ENCODE measurements around the gene ZCWPW1.
A peak's percentile ranks its signal among the peaks of the same experiment; 100 is the strongest.

Gene ZCWPW1

DNA sequence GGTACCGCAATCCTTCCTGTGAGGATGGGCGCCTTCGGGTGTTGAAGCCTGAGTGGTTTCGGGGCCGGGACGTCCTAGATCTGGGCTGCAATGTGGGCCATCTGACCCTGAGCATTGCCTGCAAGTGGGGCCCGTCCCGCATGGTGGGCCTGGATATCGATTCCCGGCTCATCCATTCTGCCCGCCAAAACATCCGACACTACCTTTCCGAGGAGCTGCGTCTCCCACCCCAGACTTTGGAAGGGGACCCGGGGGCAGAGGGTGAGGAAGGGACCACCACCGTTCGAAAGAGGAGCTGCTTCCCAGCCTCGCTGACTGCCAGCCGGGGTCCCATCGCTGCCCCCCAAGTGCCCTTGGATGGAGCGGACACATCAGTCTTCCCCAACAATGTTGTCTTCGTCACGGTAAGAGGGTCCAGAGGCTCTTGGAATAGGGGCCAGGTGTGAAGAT is 2.8 kb upstream of the ZCWPW1 start:
- no peak for DNase-seq

DNA sequence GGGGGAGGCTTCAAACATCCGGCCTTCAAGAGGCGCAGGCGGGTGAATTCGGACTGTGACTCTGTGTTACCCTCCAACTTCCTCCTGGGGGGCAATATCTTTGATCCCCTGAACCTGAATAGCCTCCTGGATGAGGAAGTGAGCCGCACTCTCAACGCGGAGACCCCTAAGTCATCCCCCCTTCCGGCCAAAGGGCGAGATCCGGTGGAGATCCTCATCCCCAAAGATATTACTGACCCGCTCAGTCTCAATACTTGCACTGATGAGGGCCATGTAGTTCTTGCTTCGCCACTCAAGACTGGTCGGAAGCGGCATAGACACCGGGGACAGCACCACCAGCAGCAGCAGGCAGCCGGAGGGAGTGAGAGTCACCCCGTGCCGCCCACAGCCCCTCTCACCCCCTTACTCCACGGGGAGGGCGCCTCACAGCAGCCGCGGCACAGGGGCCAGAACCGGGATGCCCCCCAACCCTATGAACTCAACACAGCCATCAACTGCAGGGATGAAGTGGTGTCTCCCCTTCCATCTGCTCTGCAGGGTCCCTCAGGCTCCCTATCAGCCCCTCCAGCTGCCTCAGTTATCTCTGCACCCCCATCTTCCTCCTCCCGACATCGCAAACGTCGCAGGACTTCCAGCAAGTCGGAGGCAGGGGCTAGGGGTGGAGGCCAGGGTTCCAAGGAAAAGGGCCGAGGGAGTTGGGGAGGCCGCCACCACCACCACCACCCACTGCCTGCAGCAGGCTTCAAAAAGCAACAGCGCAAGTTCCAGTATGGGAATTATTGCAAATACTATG is 2.2 kb upstream of the ZCWPW1 start:
- peak; percentile 31 to 56 for DNase-seq

DNA sequence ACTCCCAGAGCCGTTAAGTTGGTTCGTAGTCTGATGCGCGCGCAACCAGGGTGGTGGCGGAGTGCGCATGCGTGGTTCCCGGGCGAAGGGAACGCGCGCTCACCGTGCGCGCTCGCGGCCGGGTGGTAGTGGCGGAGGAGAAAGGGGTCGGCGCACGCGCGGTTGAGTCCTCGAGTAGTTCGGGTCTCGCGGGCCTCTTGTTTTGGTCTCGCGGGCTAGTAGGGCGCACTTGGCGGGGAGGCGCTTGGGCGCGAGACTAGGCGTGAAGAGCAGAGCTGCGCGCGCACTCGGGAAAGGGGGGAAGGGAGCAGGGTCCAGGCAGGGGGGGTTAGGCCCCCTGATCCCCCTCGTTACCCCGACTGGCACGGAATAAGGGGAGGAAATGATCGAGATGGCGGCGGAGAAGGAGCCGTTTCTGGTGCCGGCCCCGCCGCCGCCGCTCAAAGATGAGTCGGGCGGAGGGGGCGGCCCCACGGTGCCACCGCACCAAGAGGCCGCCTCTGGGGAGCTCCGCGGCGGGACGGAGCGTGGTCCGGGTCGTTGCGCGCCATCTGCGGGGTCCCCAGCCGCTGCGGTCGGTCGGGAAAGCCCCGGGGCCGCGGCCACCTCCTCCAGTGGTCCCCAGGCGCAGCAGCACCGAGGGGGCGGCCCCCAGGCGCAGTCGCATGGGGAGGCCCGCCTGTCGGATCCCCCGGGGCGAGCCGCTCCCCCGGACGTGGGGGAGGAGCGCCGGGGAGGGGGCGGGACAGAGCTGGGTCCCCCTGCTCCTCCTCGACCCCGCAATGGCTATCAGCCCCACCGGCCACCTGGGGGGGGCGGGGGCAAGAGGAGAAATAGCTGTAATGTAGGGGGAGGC is 1.4 kb upstream of the ZCWPW1 start, which contains the start of gene MEPCE:
TSS of gene MEPCE (plus strand) at position 195 of the 856 bp plus-strand sequence. CDS start at position 383, 188 bp downstream.
- DNase-seq, result peak; percentile 96

DNA sequence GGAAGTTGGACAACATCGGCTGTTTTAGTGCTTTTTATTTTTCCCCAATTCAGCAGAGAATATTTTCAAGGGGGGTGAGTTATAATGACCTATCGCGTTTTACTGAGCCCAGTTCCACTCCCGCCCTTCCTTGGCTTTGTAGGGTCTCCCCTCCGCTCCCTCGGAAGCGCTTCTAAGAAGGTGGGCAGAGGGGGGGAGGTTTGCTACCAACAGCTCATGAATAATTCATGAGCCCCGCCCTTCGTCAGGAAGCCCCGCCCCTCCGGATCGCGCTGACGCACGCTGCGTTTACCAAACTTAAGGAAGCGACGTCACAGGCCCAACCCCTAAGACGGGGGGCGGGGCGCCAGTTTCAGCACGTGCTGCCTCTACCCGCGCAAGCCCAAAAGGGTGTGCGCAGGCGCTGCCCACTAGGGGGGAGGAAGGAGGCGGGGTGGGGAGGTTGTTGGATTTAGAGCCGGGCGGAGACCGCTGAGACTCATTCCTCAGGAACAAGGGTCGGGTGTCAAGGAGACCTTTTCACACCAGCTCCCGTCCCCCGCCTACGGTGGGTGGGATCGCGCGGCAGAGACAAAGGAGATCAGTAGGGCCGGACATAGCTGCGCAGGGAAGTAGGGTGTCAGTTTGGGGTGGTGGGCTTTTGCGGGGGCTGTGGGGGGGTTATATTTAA is 599 bp upstream of the ZCWPW1 start:
- DNase-seq, result peak; percentile 100

DNA sequence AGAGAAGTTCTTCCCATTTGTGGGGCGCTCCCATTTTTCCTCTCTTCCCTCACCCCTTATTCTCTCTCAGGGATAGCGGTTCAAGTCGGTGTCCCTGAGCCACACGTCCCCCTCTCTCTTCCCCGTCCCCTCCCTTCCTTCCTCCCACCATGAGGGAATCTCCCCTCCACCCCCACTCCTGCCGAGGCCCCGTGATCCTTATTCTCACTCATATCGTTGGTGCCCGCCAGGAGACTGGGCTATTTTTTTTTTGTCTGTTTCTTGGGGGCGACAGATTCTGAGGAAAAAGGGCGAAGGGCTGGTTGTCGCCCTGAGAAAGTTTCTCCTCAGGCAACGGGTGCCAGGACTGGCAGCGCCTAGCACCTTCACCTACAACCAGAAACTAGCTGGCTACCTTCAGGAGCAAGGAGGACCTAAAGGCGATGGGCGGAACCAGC is 723 bp downstream of the ZCWPW1 start:
- DNase-seq, result peak in 1 of 2 donors; percentile 35

DNA sequence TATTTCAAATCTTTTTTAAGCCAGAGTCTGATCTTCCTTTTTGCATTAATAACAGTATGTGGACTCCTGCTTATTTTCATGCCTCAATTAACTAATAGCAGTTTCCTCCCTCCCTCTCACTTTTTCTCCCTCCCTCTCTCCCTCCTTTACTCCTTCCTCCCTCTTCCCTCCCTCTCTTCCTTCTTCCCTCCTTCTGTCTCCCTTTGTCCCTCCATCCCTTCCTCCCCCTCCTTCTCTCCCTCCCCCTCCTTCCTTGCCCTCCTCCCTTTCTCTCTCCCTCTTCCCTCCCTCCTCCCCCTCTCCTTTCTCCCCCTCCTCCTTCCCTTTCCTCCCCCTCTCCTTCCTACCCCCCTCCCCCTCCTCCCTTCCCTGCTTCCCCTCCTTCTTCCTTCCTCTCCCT is 2.0 kb downstream of the ZCWPW1 start:
- DNase-seq, result no peak

DNA sequence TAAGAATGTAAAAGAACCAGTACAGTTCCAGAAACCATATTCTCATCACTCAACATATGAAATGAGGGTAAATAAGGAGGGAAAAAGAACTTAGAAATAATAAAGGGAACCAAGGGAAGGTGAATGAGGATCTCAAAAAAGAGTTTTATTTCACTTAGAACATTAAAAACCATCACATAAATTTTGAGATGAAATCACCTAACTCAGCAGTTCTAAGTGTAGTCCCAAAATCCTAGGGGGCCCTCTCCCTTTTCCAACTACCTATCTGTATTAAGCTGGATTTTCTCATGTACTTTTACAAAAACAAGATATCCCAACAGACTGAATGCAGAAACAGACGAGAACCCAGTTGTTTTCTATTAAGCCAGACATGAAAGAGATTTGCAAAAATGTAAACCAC is 3.2 kb downstream of the ZCWPW1 start:
- no peak for DNase-seq

DNA sequence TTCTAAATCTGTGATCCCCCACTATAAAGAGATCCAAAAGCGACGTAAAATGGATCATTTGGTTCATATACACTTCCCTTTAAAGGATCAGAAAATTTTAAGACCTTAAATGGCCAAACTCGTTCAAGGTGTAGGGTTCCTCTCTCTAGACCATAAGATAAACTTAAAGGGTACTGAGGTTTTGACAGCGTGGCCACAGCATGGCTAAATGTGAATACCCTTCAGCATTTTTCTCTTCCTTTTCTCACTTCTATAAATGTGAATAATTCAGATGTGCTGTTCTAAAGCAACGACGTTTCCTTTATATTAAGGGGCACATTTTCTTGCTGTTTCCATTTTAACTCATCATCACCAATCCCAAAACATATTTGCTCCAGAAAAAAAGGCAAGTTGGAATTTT is 5.2 kb downstream of the ZCWPW1 start:
- DNase-seq, result no peak

DNA sequence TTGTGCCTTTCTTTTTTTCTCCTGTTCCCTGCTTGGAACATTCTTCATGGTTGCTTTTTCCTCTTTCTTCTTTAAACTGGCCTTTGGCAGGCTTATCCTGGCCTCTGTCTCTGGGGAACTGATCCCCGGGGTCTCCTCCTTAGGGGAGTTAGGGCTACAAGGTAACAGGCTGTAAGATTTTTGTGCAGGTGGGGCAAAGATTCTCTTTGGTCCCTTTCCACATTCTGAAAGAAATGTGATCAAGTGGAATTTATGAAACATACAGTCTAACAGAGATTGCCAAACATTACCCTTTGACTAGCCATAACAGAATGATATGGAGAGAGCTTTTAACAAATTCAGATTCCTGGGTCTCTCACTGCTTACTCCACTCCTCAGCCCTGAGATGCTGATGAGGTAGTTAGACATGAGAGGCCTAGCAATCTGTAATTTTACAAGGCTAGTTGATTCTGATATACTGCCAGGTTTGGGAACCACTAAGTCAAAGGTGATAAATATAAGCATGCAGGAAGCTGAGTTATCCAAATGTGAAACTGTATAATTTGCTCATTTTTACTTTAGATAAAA is 8.8 kb downstream of the ZCWPW1 start:
- no peak for DNase-seq

DNA sequence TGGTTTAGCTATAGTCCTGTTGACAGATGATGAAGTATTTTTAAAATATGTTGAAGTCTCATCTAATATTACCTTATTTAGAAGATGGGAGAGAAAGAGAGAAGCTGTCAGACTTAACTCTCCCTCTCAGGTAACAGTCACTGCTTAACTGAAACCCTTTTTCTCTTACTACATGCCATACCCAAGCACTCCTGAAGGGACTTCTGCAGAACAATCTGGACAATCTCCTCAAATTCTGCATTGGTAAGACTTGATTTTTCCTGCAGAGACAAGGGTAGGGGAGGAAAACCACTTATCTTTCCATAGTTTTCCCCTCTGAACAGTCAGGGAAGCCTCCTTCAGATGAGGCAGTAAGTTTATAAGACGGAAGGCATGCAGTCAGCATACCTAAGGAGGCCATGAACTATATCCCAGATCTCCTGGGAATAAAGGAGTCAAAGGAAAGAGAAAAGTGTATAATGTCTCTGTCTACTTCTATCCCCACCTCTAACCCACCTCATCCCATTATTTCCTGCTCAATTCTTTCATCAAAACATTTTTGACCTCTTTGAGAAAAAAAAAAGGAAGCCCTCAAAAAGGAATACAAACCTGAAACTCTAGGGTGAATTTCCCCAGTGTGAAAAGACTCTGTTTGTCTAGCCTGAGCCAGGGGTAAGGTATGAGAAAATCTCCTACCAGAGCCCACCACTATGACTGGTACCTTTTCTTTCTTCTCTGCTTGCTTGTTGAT is 9.4 kb downstream of the ZCWPW1 start:
- no peak for DNase-seq

DNA sequence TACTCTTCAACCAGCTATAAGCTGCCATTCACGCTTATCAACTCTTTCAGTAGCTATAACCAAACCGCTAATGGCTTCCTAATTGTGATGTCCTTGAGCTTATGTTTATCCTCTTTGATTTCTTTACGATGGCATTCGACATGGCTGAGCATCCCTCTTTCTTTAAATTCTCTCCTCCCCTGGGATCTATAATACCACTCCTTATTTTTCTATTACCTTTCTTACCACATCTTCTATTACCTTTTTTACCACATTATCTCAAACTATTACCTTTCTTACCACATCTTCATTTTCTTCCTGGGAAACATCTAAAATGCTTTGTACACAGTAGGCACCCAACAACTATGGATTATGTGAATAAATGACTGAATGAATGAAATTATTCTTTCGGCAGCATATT is 13.1 kb downstream of the ZCWPW1 start:
- DNase-seq, result no peak

DNA sequence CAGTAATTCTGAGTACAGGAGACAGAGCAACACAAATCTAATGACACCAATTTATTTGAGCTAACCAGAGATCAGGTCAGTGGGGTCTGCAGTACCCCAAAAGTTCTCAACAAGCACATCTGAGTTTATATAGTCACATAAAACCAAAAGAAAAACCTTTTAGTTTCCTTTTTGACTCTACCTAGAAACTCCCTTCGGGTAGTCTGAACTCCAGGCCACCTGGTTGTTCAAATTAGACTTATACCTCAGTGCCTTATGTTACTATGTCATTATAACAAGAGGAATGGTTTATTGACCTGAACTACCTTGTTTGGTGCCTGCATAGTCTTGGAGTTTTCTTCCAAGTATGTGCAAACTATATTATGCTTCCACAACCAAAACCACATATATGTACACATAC is 14.6 kb downstream of the ZCWPW1 start:
- DNase-seq, result no peak

DNA sequence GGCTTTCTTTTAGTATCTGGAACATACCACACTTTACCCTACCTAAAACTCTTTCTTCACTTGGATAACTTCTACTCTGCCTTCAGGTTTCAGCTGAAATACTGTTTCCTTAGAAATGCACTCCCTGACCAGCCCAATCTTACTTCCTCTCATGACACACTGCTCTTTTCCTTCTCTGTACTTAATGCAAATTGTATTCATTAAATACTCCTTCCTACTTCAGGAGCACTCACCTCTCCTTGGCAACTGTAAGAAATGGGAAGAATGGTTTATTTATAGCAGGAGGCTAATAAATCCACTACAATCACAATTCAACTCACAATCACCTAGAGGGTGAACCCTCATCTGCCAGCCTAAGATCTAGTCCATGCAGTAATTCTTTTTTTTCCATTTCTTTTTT is 15.2 kb downstream of the ZCWPW1 start:
- DNase-seq, result no peak

DNA sequence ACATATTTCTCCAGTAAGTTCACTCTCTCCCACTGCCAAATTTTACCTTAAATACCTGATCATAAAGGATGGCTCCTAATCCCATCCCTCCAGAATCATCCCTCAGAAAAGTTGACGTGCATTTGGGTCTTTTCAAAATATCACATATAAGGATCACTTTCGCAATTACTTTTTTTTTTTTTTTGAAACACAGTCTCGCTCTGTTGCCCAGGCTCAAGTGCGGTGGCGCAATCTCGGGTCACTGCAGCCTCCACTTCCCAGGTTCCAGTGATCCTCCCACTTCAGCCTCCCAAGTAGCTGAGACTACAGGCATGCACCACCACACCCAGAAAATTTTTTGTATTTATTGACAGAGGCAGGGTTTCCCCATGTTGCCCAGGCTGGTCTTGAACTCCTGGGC is 17.4 kb downstream of the ZCWPW1 start:
- no peak for DNase-seq

DNA sequence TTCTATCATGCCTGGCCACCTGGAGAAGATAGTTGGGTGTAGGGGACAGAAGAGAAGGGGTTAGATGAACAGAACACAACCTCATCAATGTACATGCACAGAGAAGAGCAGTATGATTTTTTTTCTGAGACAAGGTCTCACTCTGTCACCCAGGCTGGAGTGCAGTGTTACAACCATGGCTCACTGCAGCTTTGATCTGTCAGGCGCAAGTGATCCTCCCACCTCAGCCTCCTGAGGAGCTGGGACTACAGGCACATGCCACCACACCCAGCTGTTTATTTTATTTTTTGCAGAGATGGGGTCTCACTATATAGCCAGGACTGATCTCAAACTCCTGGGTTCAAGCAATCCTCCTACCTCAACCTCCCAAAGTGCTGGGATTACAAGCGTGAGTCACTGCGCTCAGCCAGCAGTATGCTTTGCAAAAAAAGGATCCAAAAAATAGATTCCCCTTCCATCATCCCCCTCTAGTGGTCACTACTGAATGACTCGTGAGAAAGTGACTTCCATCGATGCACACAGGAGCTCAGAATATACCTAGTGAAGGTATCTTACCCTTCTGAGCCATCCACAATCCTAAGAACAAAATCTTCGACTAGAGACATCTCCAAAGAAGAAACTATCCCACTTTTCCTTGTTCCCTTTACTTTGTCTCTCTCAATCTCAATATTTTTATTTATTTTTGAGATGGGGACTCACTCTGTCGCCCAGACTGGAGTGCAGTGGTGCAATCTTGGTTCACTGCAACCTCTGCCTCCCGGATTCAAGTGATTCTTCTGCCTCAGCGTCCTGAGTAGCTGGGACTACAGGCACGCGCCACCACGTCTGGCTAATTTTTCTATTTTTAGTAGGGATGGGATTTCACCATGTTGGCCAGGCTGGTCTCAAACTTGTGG is 21.0 kb downstream of the ZCWPW1 start:
- DNase-seq, result peak; percentile 39 to 48

DNA sequence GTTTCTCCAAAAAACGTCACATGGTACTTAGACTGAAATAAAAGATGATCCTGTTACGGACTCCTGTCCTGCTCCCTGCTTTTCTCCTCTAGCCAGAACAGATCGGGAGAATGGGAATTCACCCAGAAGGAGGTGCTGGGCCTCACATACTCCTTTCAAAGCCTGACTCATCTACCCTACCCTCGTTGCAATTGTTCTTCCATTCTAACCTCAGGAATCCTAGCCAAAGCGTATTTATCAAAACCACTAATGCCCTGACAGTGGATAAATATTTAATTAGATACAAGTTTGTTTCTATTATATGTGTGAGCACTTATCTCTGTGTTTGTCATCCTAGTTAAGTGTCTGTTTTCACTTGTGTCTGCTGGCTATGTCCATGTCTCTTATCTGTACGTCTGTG is 21.7 kb downstream of the ZCWPW1 start:
- no peak for DNase-seq

DNA sequence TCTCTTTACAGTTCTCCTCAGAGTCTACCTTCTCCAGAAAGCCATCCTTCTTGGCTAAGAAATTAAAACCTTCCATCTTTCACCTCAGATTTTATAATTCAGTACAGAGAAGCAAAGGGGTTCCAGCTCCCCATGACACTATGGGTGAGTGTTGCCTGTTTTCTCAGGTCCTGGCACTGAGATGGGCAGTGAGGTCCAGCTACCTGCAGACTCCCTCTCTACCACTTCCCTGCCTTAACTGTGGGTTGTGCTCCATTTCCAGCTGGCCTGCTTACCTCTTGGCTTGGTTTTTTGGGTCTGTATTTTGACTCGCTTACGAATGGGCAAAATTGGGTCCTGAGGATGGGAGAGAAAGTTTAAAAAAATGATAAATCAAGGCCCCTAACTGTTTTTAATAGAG is 26.3 kb downstream of the ZCWPW1 start:
- no peak for DNase-seq

DNA sequence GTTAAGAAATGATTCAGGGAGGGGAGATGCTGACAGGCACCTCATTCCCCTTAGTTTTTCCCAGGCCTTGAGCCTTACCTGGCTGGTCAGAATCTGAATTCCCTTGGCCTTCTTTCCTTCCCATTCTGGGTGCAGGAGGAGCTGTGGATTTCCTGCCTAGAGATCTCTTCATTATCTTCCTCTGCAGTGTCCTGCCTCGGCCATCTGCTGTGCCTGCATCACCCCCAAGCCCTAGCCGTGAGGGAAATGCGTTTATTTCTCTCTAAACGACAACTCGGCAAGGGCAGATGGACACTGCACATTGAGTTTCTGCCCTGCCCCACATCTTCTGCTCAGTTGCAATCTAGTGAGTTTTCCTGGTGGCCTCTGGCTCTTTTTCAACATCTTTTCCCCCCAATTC is 26.7 kb downstream of the ZCWPW1 start:
- DNase-seq, result no peak

DNA sequence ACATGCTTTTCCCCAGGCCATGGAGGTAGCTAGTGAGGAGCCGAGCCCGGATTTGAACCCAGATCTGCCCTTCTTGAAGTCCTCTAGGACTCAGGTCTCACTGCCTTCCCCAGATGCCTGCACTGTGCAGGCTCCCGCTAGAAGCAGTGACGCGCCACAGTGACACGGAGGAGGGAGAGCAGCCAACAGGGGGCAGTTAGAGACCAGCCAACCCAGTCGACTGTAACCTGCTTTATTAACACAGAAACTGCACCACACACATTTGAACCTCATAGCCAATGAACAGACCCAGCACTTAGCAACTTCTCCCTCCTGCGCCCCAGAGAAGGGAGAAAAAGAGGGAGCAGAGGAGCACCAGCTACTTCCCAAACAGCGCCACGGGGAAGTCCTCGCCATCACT is 27.8 kb downstream of the ZCWPW1 start:
- no peak for DNase-seq

DNA sequence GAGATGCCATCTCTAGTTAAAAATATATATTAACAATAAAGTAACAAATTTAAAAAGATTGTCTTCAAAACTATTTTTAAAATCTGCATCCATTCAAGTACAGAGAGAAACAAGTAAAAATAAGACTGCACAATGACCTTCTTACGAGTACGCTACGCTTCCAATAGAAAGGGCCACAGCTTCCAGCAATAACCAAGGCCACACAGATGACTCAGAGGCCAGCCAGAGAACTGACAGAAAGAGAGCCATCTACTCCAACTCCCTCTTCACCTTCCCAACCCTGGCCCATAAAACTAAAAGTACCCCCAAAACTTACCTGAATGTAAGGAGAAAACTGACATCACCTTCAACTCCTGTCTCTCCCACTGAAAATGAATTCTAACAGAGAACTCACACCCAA is 28.5 kb downstream of the ZCWPW1 start:
- no peak for DNase-seq

DNA sequence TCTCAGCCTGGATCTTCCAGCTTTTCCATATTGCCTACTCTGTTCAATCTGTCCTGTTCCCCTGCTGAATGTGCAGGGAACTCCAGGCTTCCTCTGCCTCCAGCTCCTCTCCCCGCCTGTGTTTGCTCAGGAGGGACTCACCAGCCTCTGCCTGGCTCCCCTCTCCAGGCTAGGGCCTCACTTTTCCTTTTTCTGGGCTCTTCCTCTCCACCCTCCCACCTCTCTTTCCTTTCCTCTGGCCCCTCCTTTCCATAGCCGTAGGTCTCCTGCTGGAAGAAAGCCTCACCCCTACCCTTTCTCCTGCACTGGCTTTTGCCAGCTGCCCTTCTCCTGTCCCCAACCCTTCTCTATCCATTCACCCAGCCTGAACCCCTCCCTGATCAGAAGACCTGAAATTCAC is 30.3 kb downstream of the ZCWPW1 start:
- no peak for DNase-seq
